Stimulated activated CD8-positive, alpha-beta memory T cell treated with anti-CD3 and anti-CD28 coated beads, Interleukin-7, amount 100 ng/mL, for 1 hour (primary cell): ENCODE results near the gene TEX38.
"Not testable (repeated sequence)": the region's sequence is repeated elsewhere in the genome, so short reads cannot be mapped to it uniquely, and the experiment has no call there.

ENCODE experiments used
- DNase-seq, 2 donors: peaks; one replicate each; pipeline ENCODE4 v3.0.0-alpha.2; 2020; ENCODE audit warnings: low read depth in 2 of 2

Gene TEX38

GRCh38 chr1:46687921-46688509, 16.4 kb downstream of the TEX38 start:
- DNase-seq: no peak

DNA sequence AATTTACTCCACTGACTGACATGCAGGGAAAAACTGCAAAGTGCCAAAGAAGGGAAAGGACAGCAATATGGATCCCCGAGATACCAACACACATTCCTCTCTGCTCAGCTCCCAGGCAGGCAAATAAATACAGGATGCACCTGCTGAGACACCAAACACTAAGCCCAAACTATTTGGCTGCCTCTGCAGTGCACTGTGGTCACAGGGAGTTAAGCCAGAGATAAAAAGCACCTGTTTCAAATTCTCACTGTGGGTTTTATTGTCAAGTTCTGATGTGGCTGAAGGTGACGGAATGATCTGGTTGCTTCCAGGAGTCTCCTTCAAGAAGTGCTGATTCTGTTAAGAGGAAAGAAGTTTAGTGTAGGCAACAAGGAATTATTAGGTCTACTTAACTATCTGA, 17.7 kb downstream of the TEX38 start:
- no peak for DNase-seq

DNA sequence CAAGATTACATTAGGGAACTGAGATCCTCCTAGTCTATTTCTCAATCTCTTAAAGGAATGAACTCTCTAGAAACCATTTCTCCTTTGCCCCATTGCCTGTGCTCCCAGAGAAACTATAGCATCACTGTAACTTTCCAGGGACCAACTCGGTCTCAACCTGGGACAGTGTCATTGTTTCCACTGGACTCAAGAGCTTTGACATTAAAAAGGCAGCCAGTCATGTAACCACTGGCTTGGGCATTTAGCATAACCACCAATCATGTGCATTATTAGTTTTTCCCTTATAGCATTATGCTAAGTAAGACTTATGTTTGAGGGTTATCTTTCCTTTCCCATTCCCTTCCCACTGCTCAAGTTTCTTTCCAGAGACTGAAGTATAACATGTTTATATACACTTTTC, 18.2 kb downstream of the TEX38 start:
- DNase-seq: no peak

DNA sequence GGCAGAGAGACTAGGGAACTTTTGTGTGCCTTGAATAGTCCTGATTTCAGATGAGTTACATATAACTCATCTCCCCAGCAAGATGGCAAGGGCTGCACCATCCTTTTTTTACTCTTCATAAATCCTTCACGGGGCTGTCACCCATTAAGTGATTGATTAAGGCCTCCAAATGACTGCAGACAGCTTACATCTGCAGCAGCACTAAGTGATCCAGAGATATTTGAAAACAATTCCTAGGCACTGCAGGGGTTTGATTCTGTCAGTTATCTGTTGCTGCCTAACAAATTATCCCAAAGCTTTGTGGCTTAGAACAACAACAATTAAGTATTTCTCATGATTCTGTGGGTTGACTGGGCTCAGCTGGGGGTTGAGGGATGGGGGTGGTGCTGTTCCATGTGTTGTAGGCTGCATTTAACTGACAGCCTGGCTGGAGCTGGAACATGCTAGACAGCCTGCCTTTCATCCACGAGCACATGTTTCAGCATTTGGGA, 19.3 kb downstream of the TEX38 start:
- DNase-seq: no peak

DNA sequence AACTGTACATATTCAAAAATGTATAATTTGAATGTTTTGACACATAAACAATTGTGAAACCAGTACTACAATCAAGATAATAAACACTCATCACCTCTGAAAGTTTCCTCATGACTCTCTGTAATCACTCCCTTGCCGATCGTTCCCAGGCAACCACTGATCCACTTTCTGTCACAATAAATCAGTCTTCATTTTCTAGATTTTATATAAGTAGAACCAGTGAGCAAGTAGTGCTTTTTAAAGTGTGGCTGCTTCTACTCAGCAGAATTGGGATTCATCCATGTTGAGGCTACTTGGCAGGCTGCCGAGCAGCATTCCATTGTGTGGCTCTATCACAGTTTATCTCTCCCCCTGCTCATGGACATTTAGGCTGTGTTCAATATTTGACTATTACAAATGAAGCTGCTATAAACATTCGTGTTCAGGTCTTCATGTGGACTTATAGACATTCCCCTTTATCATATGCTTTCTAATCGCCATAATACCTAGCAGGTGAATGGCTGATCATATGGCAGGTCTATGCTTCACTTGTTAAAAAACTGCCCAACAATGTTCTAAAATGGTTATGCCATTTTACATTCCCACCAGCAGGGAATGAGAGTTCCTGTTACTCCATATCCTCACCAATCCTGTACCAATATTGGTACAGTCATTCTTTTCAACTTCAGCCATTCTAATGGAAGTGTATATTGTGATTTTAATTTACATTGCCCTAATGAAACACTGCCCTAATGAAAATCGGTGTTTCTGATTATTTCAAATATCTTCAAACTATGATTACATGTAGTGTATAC, 20.5 kb downstream of the TEX38 start:
- no peak for DNase-seq

DNA sequence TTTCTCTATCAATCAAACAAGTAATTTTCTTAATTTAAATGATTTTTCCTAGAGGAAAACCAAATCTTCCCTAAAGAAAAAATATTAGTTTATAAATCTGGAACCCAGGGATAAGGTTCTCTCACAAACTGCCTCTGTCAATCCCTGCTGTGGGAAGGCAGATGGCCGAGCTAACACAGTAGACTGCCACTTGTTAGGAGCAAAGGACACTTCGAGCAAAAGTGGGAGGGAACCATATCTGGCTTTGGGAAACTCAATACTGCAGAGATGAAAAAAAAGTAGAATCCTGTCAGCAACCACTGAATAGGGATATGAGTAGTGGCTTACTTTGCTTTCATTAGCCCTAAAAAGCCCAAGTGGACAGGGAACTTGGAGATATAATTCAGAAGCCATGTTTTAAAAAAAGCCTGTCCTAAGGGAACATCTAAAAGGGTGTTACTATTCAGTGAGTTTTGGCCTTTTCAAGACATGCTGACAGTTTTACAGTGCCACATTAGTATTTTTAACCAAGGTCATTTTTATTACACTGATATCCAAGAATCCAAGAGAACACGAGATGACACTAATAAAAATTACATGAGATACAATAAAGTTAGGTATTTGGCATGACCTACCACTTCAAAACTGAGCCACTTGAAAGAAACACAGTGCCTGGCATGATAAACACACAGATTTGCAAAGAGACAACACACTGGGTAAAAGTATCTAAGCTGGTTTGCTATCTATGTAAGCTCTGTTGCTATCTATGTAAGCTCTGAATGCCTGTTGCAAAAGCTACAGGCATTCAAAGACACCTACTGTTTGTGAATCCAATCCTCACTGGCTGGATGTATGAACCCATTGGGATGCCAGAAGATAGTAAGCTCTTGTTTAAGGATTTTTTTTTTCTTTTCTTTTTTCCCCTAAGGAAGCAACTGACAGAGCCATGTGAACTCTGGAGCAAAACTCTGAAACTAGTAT, 21.4 kb downstream of the TEX38 start:
- DNase-seq: no peak

DNA sequence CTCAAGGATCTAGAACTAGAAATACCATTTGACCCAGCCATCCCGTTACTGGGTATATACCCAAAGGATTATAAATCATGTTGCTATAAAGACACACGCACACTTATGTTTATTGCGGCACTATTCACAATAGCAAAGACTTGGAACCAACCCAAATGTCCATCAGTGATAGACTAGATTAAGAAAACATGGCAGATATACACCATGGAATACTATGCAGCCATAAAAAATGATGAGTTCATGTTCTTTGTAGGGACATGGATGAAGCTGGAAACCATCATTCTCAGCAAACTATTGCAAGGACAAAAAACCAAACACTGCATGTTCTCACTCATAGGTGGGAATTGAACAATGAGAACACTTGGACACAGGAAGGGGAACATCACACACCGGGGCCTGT, 23.0 kb downstream of the TEX38 start:
- DNase-seq: not testable (repeated sequence)

- no peak for DNase-seq
Observed at GRCh38 chr1:46697053-46697452, 25.4 kb downstream of the TEX38 start.

DNA sequence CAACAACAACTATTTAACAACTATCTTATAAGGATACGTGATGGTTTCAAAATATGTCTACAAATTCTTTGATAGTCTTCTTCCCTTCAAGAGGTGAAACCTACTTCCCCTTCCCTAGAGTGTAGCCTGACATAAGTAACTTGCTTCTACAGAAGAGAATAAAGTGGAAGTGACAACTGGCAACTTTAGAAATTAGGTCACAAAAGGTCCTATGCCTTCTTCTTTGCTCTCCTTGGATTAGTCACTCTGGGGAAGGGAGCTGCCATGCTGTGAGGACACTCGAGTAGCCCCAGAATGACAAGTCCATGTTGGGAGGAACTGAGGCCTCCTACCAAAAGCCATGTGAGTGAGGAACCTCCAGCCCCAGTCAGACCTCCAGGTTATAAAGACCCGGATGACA, 28.0 kb downstream of the TEX38 start:
- no peak for DNase-seq

- DNase-seq: no peak
Observed at GRCh38 chr1:46703927-46704641, 32.4 kb downstream of the TEX38 start.

DNA sequence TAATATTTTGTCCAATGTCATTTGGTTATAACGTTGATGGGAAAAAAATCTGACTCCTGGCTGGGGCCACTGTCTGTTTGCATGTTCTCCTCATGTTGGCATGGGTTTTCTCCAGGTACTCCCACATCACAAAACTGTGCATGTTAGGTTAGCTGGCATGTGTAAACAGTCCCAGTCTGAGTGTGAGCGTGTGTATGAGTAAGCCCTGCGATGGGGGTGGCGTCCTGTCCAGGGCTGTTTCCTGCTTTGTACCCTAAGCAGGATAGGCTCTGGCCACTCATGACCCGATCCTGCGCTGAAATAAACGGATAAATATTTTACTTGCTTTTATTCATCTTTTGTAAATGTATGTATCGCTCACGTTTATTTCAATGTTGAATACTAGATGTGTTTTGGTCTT, 33.8 kb downstream of the TEX38 start:
- no peak for DNase-seq

DNA sequence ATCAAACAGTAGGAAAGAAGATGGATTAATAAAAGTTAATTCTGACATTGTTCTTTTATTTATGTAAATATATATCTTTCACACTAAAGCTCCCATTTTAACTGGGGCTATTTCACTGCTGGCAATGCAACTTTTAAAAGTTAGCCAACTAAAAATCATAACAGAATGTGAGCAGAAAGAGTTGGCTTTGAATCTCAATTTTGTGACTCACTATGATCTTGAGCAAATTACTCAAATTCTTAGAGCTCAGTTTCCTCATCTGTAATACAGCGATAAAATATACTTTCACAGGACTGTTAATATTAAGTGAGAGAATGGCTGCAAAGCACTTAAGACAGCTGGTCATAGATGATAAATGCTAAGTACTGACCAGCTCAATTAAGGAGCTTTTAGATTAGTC, 36.5 kb downstream of the TEX38 start:
- no peak for DNase-seq

- DNase-seq: no peak
Observed at GRCh38 chr1:46714976-46715375, 43.3 kb downstream of the TEX38 start.

- DNase-seq: no peak
Observed at GRCh38 chr1:46717654-46718053, 46.0 kb downstream of the TEX38 start.

GRCh38 chr1:46718340-46718726, 46.7 kb downstream of the TEX38 start:
- DNase-seq: no peak

- DNase-seq: peak; percentile 99
Observed at GRCh38 chr1:46718727-46719622, 47.3 kb downstream of the TEX38 start, which contains the start of gene EFCAB14. EFCAB14 (minus strand) TSS chr1:46719114; CDS start chr1:46718087, 1,027 bp downstream.

DNA sequence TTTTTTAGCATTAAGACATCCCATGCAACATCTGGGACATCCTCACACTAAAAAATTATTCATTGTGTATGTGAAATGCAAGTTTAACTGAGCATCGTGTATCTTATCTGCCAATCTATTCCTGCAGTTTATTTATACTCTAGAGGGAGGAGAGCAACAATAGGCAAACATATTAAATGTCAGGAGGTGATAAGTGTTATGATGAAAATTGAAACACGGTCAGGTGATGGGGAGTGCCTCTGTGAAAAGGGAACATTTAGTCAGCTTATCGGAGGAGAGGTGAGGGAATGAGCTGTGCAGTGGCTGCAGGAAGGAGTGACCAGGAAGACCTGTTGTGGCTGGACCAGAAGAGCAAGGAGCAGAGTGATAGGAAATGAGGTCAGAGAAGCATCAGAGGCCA, 48.0 kb downstream of the TEX38 start:
- no peak for DNase-seq

DNA sequence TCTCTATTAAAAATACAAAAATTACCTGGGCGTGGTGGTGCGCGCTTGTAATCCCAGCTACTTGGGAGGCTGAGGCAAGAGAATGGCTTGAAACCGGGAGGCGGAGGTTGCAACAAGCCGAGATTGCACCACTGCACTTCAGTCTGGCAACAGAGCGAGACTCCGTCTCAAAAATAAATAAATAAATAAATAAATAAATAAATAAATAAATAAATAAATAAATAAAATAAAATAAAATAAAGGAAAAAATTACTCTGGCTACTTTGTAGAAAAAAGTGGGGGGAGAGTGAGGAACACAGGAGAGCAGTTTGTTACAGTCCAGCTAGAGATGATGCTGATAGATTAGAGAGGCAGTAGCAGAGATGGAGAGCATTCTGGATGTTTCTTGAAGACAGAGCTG, 48.7 kb downstream of the TEX38 start:
- DNase-seq: not testable (repeated sequence)

GRCh38 chr1:46721204-46721603, 49.5 kb downstream of the TEX38 start:
- no peak for DNase-seq

GRCh38 chr1:46721686-46722205, 50.1 kb downstream of the TEX38 start:
- DNase-seq: no peak
